HepG2 (cell line): ENCODE results near the gene MKS1.

Experiments used
- DNMT1 ChIP-seq: sonication (generic); formaldehyde crosslinking; IDR thresholded peaks from 2 replicates; pipeline ENCODE4 v1.5.1; 2020; ENCODE audit warnings: mild to moderate bottlenecking, missing genetic modification reagents
- ELF1 ChIP-seq: sonication (generic); formaldehyde crosslinking; IDR thresholded peaks from 2 replicates; pipeline ENCODE4 v1.4.0; 2020; ENCODE audit warnings: missing genetic modification reagents
- NFIC ChIP-seq: IDR thresholded peaks from 2 replicates; pipeline ENCODE4 v1.6.1; 2012; ENCODE audit warnings: mild to moderate bottlenecking, low read length, inconsistent platforms
- NFYB ChIP-seq: sonication (generic); formaldehyde crosslinking; IDR thresholded peaks from 2 replicates; pipeline ENCODE4 v1.4.0; 2020; ENCODE audit warnings: missing genetic modification reagents
- RAD21 ChIP-seq: fragments of 450-650 bp; formaldehyde crosslinking; IDR thresholded peaks from 2 replicates; pipeline ENCODE4 v1.5.0; 2020; ENCODE audit warnings: mild to moderate bottlenecking
- RFX1 ChIP-seq: fragments of 450-650 bp; IDR thresholded peaks from 2 replicates; pipeline ENCODE4 v1.6.1; 2017
- ZNF225 ChIP-seq: sonication (generic); formaldehyde crosslinking; IDR thresholded peaks from 2 replicates; pipeline ENCODE4 v1.4.0; 2020; ENCODE audit warnings: mild to moderate bottlenecking, missing genetic modification reagents
- ZNF670 ChIP-seq: sonication (generic); formaldehyde crosslinking; IDR thresholded peaks from 2 replicates; pipeline ENCODE4 v1.8.0; 2022; ENCODE audit warnings: mild to moderate bottlenecking, missing genetic modification reagents, borderline replicate concordance
- TF ChIP-seq, protein P1 (sequence below): sonication (generic); formaldehyde crosslinking; IDR thresholded peaks from 2 replicates; pipeline ENCODE4 v1.5.0; 2020; ENCODE audit warnings: mild to moderate bottlenecking, missing genetic modification reagents, moderate library complexity
- TF ChIP-seq, protein P2 (sequence below): sonication (generic); formaldehyde crosslinking; IDR thresholded peaks from 2 replicates; pipeline ENCODE4 v1.8.1; 2023; ENCODE audit warnings: mild to moderate bottlenecking, missing genetic modification reagents

DNA sequence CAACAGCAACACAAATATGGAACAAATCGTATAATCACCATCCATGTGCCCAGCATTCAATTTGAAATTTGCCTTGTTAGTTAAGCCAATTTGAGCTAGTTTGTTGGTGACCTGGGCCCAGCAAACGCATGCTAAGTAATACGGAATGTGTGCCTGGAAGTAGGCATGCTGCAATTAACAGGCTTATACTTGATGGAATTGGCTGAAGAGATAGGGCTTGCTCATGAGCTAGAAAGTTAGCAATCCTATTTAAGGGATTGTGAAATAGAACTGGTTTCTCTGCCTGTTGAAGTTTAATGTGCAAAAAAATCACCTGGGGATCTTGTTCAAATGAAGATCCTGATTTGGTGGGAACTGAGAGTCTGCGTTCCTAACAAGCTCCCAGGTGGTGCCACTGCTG, 10.8 kb upstream of the MKS1 start:
- TF ChIP-seq, protein P1, sequence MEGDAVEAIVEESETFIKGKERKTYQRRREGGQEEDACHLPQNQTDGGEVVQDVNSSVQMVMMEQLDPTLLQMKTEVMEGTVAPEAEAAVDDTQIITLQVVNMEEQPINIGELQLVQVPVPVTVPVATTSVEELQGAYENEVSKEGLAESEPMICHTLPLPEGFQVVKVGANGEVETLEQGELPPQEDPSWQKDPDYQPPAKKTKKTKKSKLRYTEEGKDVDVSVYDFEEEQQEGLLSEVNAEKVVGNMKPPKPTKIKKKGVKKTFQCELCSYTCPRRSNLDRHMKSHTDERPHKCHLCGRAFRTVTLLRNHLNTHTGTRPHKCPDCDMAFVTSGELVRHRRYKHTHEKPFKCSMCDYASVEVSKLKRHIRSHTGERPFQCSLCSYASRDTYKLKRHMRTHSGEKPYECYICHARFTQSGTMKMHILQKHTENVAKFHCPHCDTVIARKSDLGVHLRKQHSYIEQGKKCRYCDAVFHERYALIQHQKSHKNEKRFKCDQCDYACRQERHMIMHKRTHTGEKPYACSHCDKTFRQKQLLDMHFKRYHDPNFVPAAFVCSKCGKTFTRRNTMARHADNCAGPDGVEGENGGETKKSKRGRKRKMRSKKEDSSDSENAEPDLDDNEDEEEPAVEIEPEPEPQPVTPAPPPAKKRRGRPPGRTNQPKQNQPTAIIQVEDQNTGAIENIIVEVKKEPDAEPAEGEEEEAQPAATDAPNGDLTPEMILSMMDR (CRISPR knock-in tag), result no peak
- TF ChIP-seq DNMT1 (CRISPR knock-in tag) (no peak), ZNF225 (CRISPR knock-in tag) (no peak), NFIC (no peak), RFX1 (no peak), NFYB (CRISPR knock-in tag) (no peak), ELF1 (no peak), ZNF670 (no peak), RAD21 (CRISPR knock-in tag) (no peak)
- TF ChIP-seq, protein P2, sequence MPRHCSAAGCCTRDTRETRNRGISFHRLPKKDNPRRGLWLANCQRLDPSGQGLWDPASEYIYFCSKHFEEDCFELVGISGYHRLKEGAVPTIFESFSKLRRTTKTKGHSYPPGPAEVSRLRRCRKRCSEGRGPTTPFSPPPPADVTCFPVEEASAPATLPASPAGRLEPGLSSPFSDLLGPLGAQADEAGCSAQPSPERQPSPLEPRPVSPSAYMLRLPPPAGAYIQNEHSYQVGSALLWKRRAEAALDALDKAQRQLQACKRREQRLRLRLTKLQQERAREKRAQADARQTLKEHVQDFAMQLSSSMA (CRISPR knock-in tag), result no peak
